HCT116 (cell line): Measurements from ENCODE around the gene SOX18. TPM values are rescaled to one million over a fixed set of nuclear protein-coding genes. Genes with fewer than 3 reads are reported as not detected.

Experiments used
- ATAC-seq: fragments of 200-7000 bp; cut with Tn5 transposase; 2 replicates; pipeline ENCODE4 v1.9.1; 2020; ENCODE audit warnings: mild to moderate bottlenecking, moderate library complexity
- BruUV-seq: library from RNA; stranded (reverse); fragments of 400-500 nt; replicated peaks from 2 replicates; lab custom pipeline; 2021; lab: Mats Ljungman, UMichigan
- CTCF ChIA-PET: fragments of 300-600 bp; sonication (Branson Sonifier 250); formaldehyde crosslinking; loops from one replicate; lab custom pipeline; 2021; ENCODE audit warnings: antibody characterized with exemption; lab: Charles Lee
- POLR2A ChIA-PET: fragments of 300-600, 350-600 bp; sonication (Branson Sonifier 250); formaldehyde crosslinking; loops from one replicate; lab custom pipeline; 2021; ENCODE audit warnings: antibody characterized with exemption; lab: Charles Lee
- RAD21 ChIA-PET, 2 experiments: fragments of 300-600 bp; sonication (Branson Sonifier 250); formaldehyde crosslinking; loops; one replicate each; lab custom pipeline; 2023; ENCODE audit warnings: low total read pairs in 2 of 2; ENCODE audit not compliant: uncharacterized antibody in 2 of 2, unreplicated experiment in 2 of 2, low non-redundant PET in 1 of 2; lab: Charles Lee
- DNase-seq: peaks from one replicate; pipeline ENCODE4 v3.0.0-alpha.2; 2010; ENCODE audit warnings: low read depth, low spot score
- H2AFZ ChIP-seq: fragments of 200-600 bp; shearing (Covaris generic), sonication (generic); 2 replicates; pipeline ENCODE4 v1.6.1; 2017; ENCODE audit warnings: low read depth, mixed run types, mixed read lengths, antibody characterized with exemption, low read length; ENCODE audit not compliant: poor library complexity, severe bottlenecking
- H3K27ac ChIP-seq: 2 replicates; pipeline ENCODE4 v1.5.1; 2012; ENCODE audit warnings: low read depth, low read length
- H3K27me3 ChIP-seq: fragments of 200-600 bp; sonication (generic); 2 replicates; pipeline ENCODE4 v1.6.1; 2016; ENCODE audit warnings: mixed run types, low read length, mixed read lengths; ENCODE audit not compliant: insufficient read depth
- H3K36me3 ChIP-seq, 2 experiments: fragments of 200-500 bp in 1 of 2; fragments of 200-600 bp in 1 of 2; sonication (Bioruptor generic) in 1 of 2; sonication (generic) in 1 of 2; 2 replicates each; pipeline versions ENCODE4 v1.5.1 to v1.6.1; 2014 to 2016; ENCODE audit warnings: low read length in 2 of 2, inconsistent platforms in 1 of 2, mixed read lengths in 1 of 2, mixed run types in 1 of 2; ENCODE audit not compliant: insufficient read depth in 2 of 2, control insufficient read depth in 1 of 2
- H3K4me1 ChIP-seq, 2 experiments: fragments of 200-600 bp in 1 of 2; sonication (generic) in 1 of 2; 2 replicates each; pipeline versions ENCODE4 v1.5.1 to v1.6.1; 2012 to 2017; ENCODE audit warnings: low read length in 2 of 2, inconsistent platforms in 1 of 2, mild to moderate bottlenecking in 1 of 2, mixed read lengths in 1 of 2, mixed run types in 1 of 2, moderate library complexity in 1 of 2; ENCODE audit not compliant: insufficient read depth in 2 of 2, control insufficient read depth in 1 of 2
- H3K4me2 ChIP-seq: fragments of 200-600 bp; sonication (generic); 2 replicates; pipeline ENCODE4 v1.6.1; 2017; ENCODE audit warnings: mixed run types, low read length, mixed read lengths
- H3K4me3 ChIP-seq, 2 experiments: fragments of 200-600 bp in 1 of 2; sonication (generic) in 1 of 2; replicated peaks in 1 of 2; 2 replicates each; pipeline ENCODE4 v1.5.1; 2011 to 2016; ENCODE audit warnings: low read length in 2 of 2, control low read depth in 1 of 2, low read depth in 1 of 2, mild to moderate bottlenecking in 1 of 2, mixed read lengths in 1 of 2, mixed run types in 1 of 2
- H3K79me2 ChIP-seq: fragments of 200-600 bp; sonication (generic); 2 replicates; pipeline ENCODE4 v1.6.1; 2017; ENCODE audit warnings: mild to moderate bottlenecking, mixed run types, low read length, moderate library complexity, mixed read lengths; ENCODE audit not compliant: insufficient read depth
- H3K9ac ChIP-seq: fragments of 200-600 bp; sonication (generic); 2 replicates; pipeline ENCODE4 v1.6.1; 2016; ENCODE audit warnings: low read length, mixed read lengths
- H3K9me2 ChIP-seq: fragments of 200-600 bp; sonication (generic), shearing (Covaris generic); 2 replicates; pipeline ENCODE4 v1.6.1; 2017; ENCODE audit warnings: mixed run types, mild to moderate bottlenecking, moderate library complexity; ENCODE audit not compliant: insufficient read depth
- H3K9me3 ChIP-seq, 2 experiments: fragments of 200-500 bp in 1 of 2; fragments of 200-600 bp in 1 of 2; sonication (Bioruptor generic) in 1 of 2; sonication (generic) in 1 of 2; 2 replicates each; pipeline ENCODE4 v1.6.1; 2014 to 2017; ENCODE audit warnings: low read length in 2 of 2, mixed read lengths in 2 of 2, inconsistent platforms in 1 of 2, low read depth in 1 of 2, mild to moderate bottlenecking in 1 of 2, mixed run types in 1 of 2, moderate library complexity in 1 of 2; ENCODE audit not compliant: control insufficient read depth in 1 of 2, insufficient read depth in 1 of 2
- H4K20me1 ChIP-seq: fragments of 200-600 bp; sonication (generic), shearing (Covaris generic); 2 replicates; pipeline ENCODE4 v1.6.1; 2017; ENCODE audit warnings: mixed run types, mild to moderate bottlenecking, moderate library complexity; ENCODE audit not compliant: insufficient read depth
- CTCF ChIP-seq, 3 experiments: fragments of 200-600 bp in 1 of 3; sonication (generic) in 1 of 3; IDR thresholded peaks in 2 of 3; conservative IDR thresholded peaks in 1 of 3; 2 replicates each; pipeline ENCODE4 v1.5.1; 2012 to 2017; ENCODE audit warnings: low read depth in 2 of 3, low read length in 2 of 3, antibody characterized with exemption in 1 of 3, borderline replicate concordance in 1 of 3, control low read depth in 1 of 3, mild to moderate bottlenecking in 1 of 3, mixed read lengths in 1 of 3, mixed run types in 1 of 3, moderate library complexity in 1 of 3; ENCODE audit not compliant: insufficient read depth in 1 of 3
- MAX ChIP-seq: IDR thresholded peaks from 2 replicates; pipeline ENCODE4 v1.6.1; 2012
- POLR2AphosphoS5 ChIP-seq: IDR thresholded peaks from 2 replicates; pipeline ENCODE4 v1.6.1; 2011; ENCODE audit warnings: mild to moderate bottlenecking, low read depth, low read length, moderate library complexity
- REST ChIP-seq: IDR thresholded peaks from 2 replicates; pipeline ENCODE4 v1.6.1; 2012; ENCODE audit warnings: low read depth
- SIN3A ChIP-seq: IDR thresholded peaks from 2 replicates; pipeline ENCODE4 v1.6.1; 2012; ENCODE audit warnings: low read depth
- SP1 ChIP-seq: IDR thresholded peaks from 2 replicates; pipeline ENCODE4 v1.6.1; 2012; ENCODE audit warnings: low read depth
- YY1 ChIP-seq: IDR thresholded peaks from 2 replicates; pipeline ENCODE4 v1.6.1; 2011; ENCODE audit warnings: low read length, low read depth, moderate library complexity, mild to moderate bottlenecking; ENCODE audit not compliant: insufficient replicate concordance; ENCODE audit errors: extremely low read depth
- intact Hi-C: fragments of 100-400 bp; cut with micrococcal nuclease; formaldehyde crosslinking; loops from 2 replicates; pipeline ENCODE4 v1.10.0; 2022
- total RNA-seq: library from RNA; stranded (reverse); gene quantifications from one replicate; pipeline ENCODE4 v1.2.1, GENCODE V29; 2021; ENCODE audit not compliant: unreplicated experiment

SOX18 gene
- total RNA-seq, 1 experiment from 2014 or later = 3.3 TPM

- H3K4me1 ChIP-seq = no peaks in the 10 kb centered on the region
- CTCF ChIA-PET = no interaction called here
- no TSS peak for BruUV-seq
- POLR2A ChIA-PET = no interaction called here
- H3K9me2 ChIP-seq = no peaks in the 10 kb centered on the region
- DNase-seq (no peak), ATAC-seq (no peak)
- no peaks in the 10 kb centered on the region for H3K9me3 ChIP-seq
- H4K20me1 ChIP-seq = no peaks in the 10 kb centered on the region
- no peak overlapping the region for H3K27ac ChIP-seq
- H3K79me2 ChIP-seq = no peaks in the 10 kb centered on the region
- no peak overlapping the region for H3K4me2 ChIP-seq
- no peaks in the 10 kb centered on the region for H3K27me3 ChIP-seq
- H3K9ac ChIP-seq = no peak overlapping the region
- intact Hi-C loops = no loop called here
- peaks cover 37% of the 10 kb centered on the region in 2 experiments for H3K36me3 ChIP-seq
- RAD21 ChIA-PET = no interaction called here
- no peak for TF ChIP-seq CTCF (IDR thresholded peaks at IDR 0.05 in 2 of 3, conservative IDR thresholded peaks at IDR 0.05 in 1 of 3; ENCODE audit: borderline replicate concordance in 1 of 3, insufficient read depth in 1 of 3, low read depth in 2 of 3, low read length in 2 of 3)
- TF ChIP-seq YY1 = no peak
- no peak for TF ChIP-seq REST
- TF ChIP-seq MAX = no peak
- no peak for TF ChIP-seq SP1
- no peak for TF ChIP-seq SIN3A
- no peak for TF ChIP-seq POLR2AphosphoS5
- H3K4me3 ChIP-seq = no peak overlapping the region
- H2AFZ ChIP-seq = no peak overlapping the region
Observed at GRCh38 chr20:64024141-64024990, 25.1 kb downstream of the SOX18 start.
